ENCODE data around the gene JMJD1C.

- TF ChIP-seq GATA2 (IDR thresholded peaks at IDR 0.05; ENCODE audit: low read depth, low read length) (no peak), GATA3 (IDR thresholded peaks at IDR 0.05; ENCODE audit: low read depth, low read length) (no peak)
Observed at GRCh38 chr10:63468947-63469346, 3.2 kb upstream of the JMJD1C start.

Data from SH-SY5Y (cell line).